B cell (primary cell): ENCODE measurements around the gene ZNF831.

Source experiments
- EZH2 ChIP-seq: IDR thresholded peaks from 2 replicates; pipeline ENCODE4 v1.6.1; 2012; ENCODE audit warnings: borderline replicate concordance, low read depth, mild to moderate bottlenecking, moderate library complexity, low read length; ENCODE audit not compliant: insufficient read depth, poor library complexity, severe bottlenecking
- TF ChIP-seq, protein P1 (sequence below): fragments of 200-600 bp; IDR thresholded peaks from one replicate; pipeline ENCODE4 v1.8.0; 2022; ENCODE audit warnings: antibody characterized with exemption, mild to moderate bottlenecking

DNA sequence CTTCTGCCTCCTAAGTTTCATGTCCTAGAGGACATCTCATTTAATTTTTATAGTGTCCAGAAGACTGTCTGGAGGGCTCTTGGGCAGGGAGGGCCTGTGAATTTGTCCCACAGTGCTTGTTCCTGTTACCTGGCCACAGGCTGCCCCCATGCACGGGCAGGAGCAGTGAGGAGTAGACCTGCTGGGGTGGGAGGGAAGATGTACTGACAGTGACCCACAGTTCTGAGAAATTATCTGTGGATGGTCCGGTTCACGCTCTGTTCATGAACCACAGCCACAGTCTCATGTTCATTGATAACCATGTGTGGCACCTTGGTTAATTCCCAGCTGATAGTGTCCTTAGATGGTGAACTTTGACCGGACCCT lies 18.8 kb upstream of the ZNF831 start:
- TF ChIP-seq, protein P1, sequence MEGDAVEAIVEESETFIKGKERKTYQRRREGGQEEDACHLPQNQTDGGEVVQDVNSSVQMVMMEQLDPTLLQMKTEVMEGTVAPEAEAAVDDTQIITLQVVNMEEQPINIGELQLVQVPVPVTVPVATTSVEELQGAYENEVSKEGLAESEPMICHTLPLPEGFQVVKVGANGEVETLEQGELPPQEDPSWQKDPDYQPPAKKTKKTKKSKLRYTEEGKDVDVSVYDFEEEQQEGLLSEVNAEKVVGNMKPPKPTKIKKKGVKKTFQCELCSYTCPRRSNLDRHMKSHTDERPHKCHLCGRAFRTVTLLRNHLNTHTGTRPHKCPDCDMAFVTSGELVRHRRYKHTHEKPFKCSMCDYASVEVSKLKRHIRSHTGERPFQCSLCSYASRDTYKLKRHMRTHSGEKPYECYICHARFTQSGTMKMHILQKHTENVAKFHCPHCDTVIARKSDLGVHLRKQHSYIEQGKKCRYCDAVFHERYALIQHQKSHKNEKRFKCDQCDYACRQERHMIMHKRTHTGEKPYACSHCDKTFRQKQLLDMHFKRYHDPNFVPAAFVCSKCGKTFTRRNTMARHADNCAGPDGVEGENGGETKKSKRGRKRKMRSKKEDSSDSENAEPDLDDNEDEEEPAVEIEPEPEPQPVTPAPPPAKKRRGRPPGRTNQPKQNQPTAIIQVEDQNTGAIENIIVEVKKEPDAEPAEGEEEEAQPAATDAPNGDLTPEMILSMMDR: no peak
- TF ChIP-seq EZH2: no peak
